GM12878 (cell line): ENCODE measurements around the gene GPALPP1. TPM values are rescaled to one million over a fixed set of nuclear protein-coding genes. Genes with fewer than 3 reads are reported as not detected.

ENCODE experiments used
- ATAC-seq: fragments of 200-7000 bp; cut with Tn5 transposase; 3 replicates; pipeline ENCODE4 v1.9.1; 2020; ENCODE audit warnings: mild to moderate bottlenecking, moderate library complexity
- BruUV-seq: library from RNA; stranded (reverse); fragments of 400-500 nt; replicated peaks from 2 replicates; lab custom pipeline; 2021; lab: Mats Ljungman, UMichigan
- CTCF ChIA-PET: fragments of 300-600 bp; sonication (Branson Sonifier 250); formaldehyde crosslinking; extraction: SDS; loops from one replicate; lab custom pipeline; 2021; ENCODE audit warnings: inconsistent platforms; lab: Yijun Ruan, JAX
- POLR2A ChIA-PET: fragments of 350-600 bp; formaldehyde crosslinking; extraction: SDS; loops from one replicate; lab custom pipeline; 2021; ENCODE audit warnings: inconsistent platforms; lab: Charles Lee
- RAD21 ChIA-PET: fragments of 300-600 bp; sonication (Branson Sonifier 250); formaldehyde crosslinking; loops from one replicate; lab custom pipeline; 2023; ENCODE audit warnings: antibody characterized with exemption; ENCODE audit not compliant: unreplicated experiment; lab: Charles Lee
- SMC1A ChIA-PET: fragments of 300-600 bp; sonication (Branson Sonifier 250); formaldehyde crosslinking; loops from one replicate; lab custom pipeline; 2023; ENCODE audit not compliant: unreplicated experiment, uncharacterized antibody; lab: Charles Lee
- DNase-seq: peaks from one replicate; pipeline ENCODE4 v3.0.0-alpha.2; 2011; ENCODE audit warnings: low read depth, low spot score
- FAIRE-seq: peaks from 3 replicates; lab custom pipeline; 2011; peaks lifted over from hg19 to GRCh38; lab: Jason Lieb, UNC
- H2AFZ ChIP-seq: 2 replicates; pipeline ENCODE4 v1.6.0; 2011; ENCODE audit warnings: low read depth, low read length, control low read depth; ENCODE audit not compliant: control insufficient read depth
- H3K27ac ChIP-seq: 2 replicates; pipeline ENCODE4 v1.5.1; 2011; ENCODE audit warnings: control low read depth; ENCODE audit not compliant: control insufficient read depth, insufficient read depth
- H3K27me3 ChIP-seq, 2 experiments: replicated peaks in 1 of 2; 2 replicates each; pipeline versions ENCODE4 v1.6.0 to v1.6.1; 2011; ENCODE audit warnings: low read length in 1 of 2; ENCODE audit not compliant: control insufficient read depth in 2 of 2, insufficient read depth in 2 of 2
- H3K36me3 ChIP-seq, 2 experiments: 2 replicates each; pipeline ENCODE4 v1.5.1; 2011; ENCODE audit warnings: low read length in 1 of 2; ENCODE audit not compliant: control insufficient read depth in 2 of 2, insufficient read depth in 2 of 2
- H3K4me1 ChIP-seq: 2 replicates; pipeline ENCODE4 v1.6.1; 2011; ENCODE audit warnings: mild to moderate bottlenecking, low read length, moderate library complexity, mixed read lengths; ENCODE audit not compliant: control insufficient read depth, insufficient read depth
- H3K4me2 ChIP-seq: 2 replicates; pipeline ENCODE4 v1.6.0; 2011; ENCODE audit warnings: control low read depth; ENCODE audit not compliant: control insufficient read depth, insufficient read depth
- H3K4me3 ChIP-seq: fragments of 200-600 bp; sonication (generic); 2 replicates; pipeline ENCODE4 v1.5.1; 2016
- H3K79me2 ChIP-seq: 2 replicates; pipeline ENCODE4 v1.6.0; 2011; ENCODE audit warnings: low read length; ENCODE audit not compliant: control insufficient read depth, insufficient read depth
- H3K9ac ChIP-seq: 2 replicates; pipeline ENCODE4 v1.8.0; 2011; ENCODE audit warnings: low read length, control low read depth, mixed read lengths; ENCODE audit not compliant: control insufficient read depth, insufficient read depth
- H3K9me3 ChIP-seq: replicated peaks from 3 replicates; pipeline ENCODE4 v1.5.1; 2011; ENCODE audit warnings: mild to moderate bottlenecking, low read length; ENCODE audit not compliant: control insufficient read depth, insufficient read depth
- H4K20me1 ChIP-seq: 2 replicates; pipeline ENCODE4 v1.6.0; 2011; ENCODE audit not compliant: control insufficient read depth, insufficient read depth
- BRCA1 ChIP-seq: IDR thresholded peaks from 2 replicates; pipeline ENCODE4 v1.6.1; 2011; ENCODE audit warnings: low read depth, low read length, improper control_type of control experiment
- CBFB ChIP-seq: IDR thresholded peaks from 2 replicates; pipeline ENCODE4 v1.6.1; 2016; ENCODE audit warnings: antibody characterized with exemption, low read depth
- GABPA ChIP-seq: IDR thresholded peaks from 2 replicates; pipeline ENCODE4 v1.6.1; 2014; ENCODE audit warnings: antibody characterized with exemption, low read depth, mild to moderate bottlenecking, inconsistent platforms
- HDAC2 ChIP-seq: fragments of 200-600 bp; sonication (generic); IDR thresholded peaks from 2 replicates; pipeline ENCODE4 v1.6.1; 2017
- IKZF2 ChIP-seq, 2 experiments: fragments of 450-650 bp; IDR thresholded peaks; 2 replicates each; pipeline ENCODE4 v1.6.1; 2017; ENCODE audit warnings: mild to moderate bottlenecking in 2 of 2, moderate library complexity in 2 of 2
- IRF4 ChIP-seq: IDR thresholded peaks from 2 replicates; pipeline ENCODE4 v1.6.1; 2011; ENCODE audit warnings: low read depth, low read length
- KAT2A ChIP-seq: conservative IDR thresholded peaks from 2 replicates; pipeline ENCODE4 v1.6.1; 2011; ENCODE audit warnings: low read depth, low read length; ENCODE audit not compliant: control insufficient read depth
- LARP7 ChIP-seq: fragments of 450-650 bp; IDR thresholded peaks from 2 replicates; pipeline ENCODE4 v1.6.1; 2017; ENCODE audit warnings: mild to moderate bottlenecking
- NFXL1 ChIP-seq: fragments of 450-650 bp; IDR thresholded peaks from 2 replicates; pipeline ENCODE4 v1.6.1; 2017; ENCODE audit warnings: antibody characterized with exemption, mild to moderate bottlenecking, borderline replicate concordance
- NR2F1 ChIP-seq: fragments of 450-650 bp; conservative IDR thresholded peaks from 2 replicates; pipeline ENCODE4 v1.6.1; 2017; ENCODE audit warnings: mild to moderate bottlenecking
- PKNOX1 ChIP-seq: fragments of 450-650 bp; IDR thresholded peaks from 2 replicates; pipeline ENCODE4 v1.6.1; 2016; ENCODE audit warnings: mild to moderate bottlenecking
- POU2F2 ChIP-seq: IDR thresholded peaks from 3 replicates; pipeline ENCODE4 v1.6.1; 2011; ENCODE audit warnings: low read depth, mild to moderate bottlenecking, low read length, borderline replicate concordance
- RAD51 ChIP-seq: fragments of 450-650 bp; IDR thresholded peaks from 2 replicates; pipeline ENCODE4 v1.6.1; 2016; ENCODE audit warnings: moderate library complexity, mild to moderate bottlenecking, inconsistent platforms
- RB1 ChIP-seq: fragments of 450-650 bp; formaldehyde crosslinking; IDR thresholded peaks from 2 replicates; pipeline ENCODE4 v1.6.1; 2017; ENCODE audit warnings: mild to moderate bottlenecking, borderline replicate concordance
- SREBF1 ChIP-seq: IDR thresholded peaks from 2 replicates; pipeline ENCODE4 v1.6.1; 2012; ENCODE audit warnings: mild to moderate bottlenecking, low read length
- TBL1XR1 ChIP-seq: IDR thresholded peaks from 2 replicates; pipeline ENCODE4 v1.6.1; 2012; ENCODE audit warnings: low read depth, low read length, improper control_type of control experiment
- USF2 ChIP-seq: IDR thresholded peaks from 2 replicates; pipeline ENCODE4 v1.6.1; 2011; ENCODE audit warnings: low read depth, low read length, improper control_type of control experiment, borderline replicate concordance
- WRNIP1 ChIP-seq: IDR thresholded peaks from 2 replicates; pipeline ENCODE4 v1.6.1; 2011; ENCODE audit warnings: low read depth, low read length, improper control_type of control experiment, borderline replicate concordance
- ZBTB33 ChIP-seq: fragments of 450-650 bp; IDR thresholded peaks from 2 replicates; pipeline ENCODE4 v1.6.1; 2017; ENCODE audit warnings: mild to moderate bottlenecking
- ZNF384 ChIP-seq: IDR thresholded peaks from 2 replicates; pipeline ENCODE4 v1.6.1; 2012; ENCODE audit warnings: low read depth, mild to moderate bottlenecking, low read length, improper control_type of control experiment, borderline replicate concordance
- WGBS: methylation state at CpG from one replicate; pipeline ENCODE4 v1.1.6; 2016; ENCODE audit warnings: low lambda C conversion rate; ENCODE audit not compliant: insufficient replicate concordance, insufficient coverage; ENCODE audit errors: missing lambda C conversion rate; 5-methylcytosine and 5-hydroxymethylcytosine counted together
- in situ Hi-C: fragments of 300-500 bp; cut with MboI; formaldehyde crosslinking; loops from 9 replicates; pipeline ENCODE4 v1.14.3; 2018; ENCODE audit warnings: mixed read lengths
- intact Hi-C: fragments of 100-400 bp; cut with micrococcal nuclease; formaldehyde crosslinking; loops from one replicate; pipeline ENCODE4 v1.14.2; 2022; ENCODE audit not compliant: unreplicated experiment
- polyA plus RNA-seq, 11 experiments: library from polyadenylated mRNA; depleted of rRNA in 4 of 11; unstranded in 6 of 11; stranded (reverse) in 5 of 11; fragments of >200 nt; fragmentation: Nextera tagmentation in 4 of 11; fragmentation: Illumina TruSeq in 1 of 11; extraction: Ambion mirVana in 4 of 11; extraction: Trizol in 1 of 11; gene quantifications; 1 replicate in 1 of 11; 2 replicates in 10 of 11; pipeline versions ENCODE4 v1.2.1 to v1.2.3, GENCODE V29; 2011 to 2016; ENCODE audit warnings: inconsistent platforms in 2 of 11, missing spikeins in 2 of 11, low read depth in 1 of 11
- total RNA-seq, 4 experiments: library from RNA; depleted of rRNA in 3 of 4; stranded (reverse); fragments of >200 nt in 3 of 4; fragmentation: Illumina TruSeq in 1 of 4; extraction: Trizol in 1 of 4; gene quantifications; 2 replicates each; pipeline versions ENCODE4 v1.2.1 to v1.2.3, GENCODE V29; 2013 to 2021

GPALPP1 gene
- total and polyA plus RNA-seq, 10 of the 15 experiments (the other 5 are each of a cell fraction or from before 2014, with no cell fraction given), result 14.2 to 32.4 (median 27.9) TPM

GRCh38 chr13:45016792-45017425 lies 27.6 kb downstream of the GPALPP1 start:
- SMC1A ChIA-PET, result interaction anchor here (1.9 kb wide), 1 partner anchor 10 kb away, joined by 5 read pairs; no protein-coding TSS in a partner anchor
- no TSS peak for BruUV-seq
- in situ Hi-C loops (no loop called here), intact Hi-C loops (no loop called here)
- DNase-seq (no peak), FAIRE-seq (no peak), ATAC-seq (no peak)
- CTCF ChIA-PET, result interaction anchor here (0.7 to 1.6 kb wide), 4 partner anchors 9 to 533 kb away, joined by 3 to 5 read pairs (median 4); no protein-coding TSS in a partner anchor
- POLR2A ChIA-PET, result interaction anchor here (0.6 kb wide), 1 partner anchor 507 kb away, joined by 7 read pairs; no protein-coding TSS in a partner anchor
- H3K79me2 ChIP-seq, result no peaks in the 10 kb centered on the region
- whole genome bisulfite sequencing, result 88% methylated on average over 3 of the region's 3 CpGs
- H4K20me1 ChIP-seq, result no peaks in the 10 kb centered on the region
- H3K36me3 ChIP-seq, result peaks cover 0 to 6% of the 10 kb centered on the region in 2 experiments; a peak in 2 of 4 replicates
- H2AFZ ChIP-seq, result no peak overlapping the region
- H3K9ac ChIP-seq, result no peak overlapping the region
- no peak overlapping the region for H3K4me2 ChIP-seq
- H3K9me3 ChIP-seq, result no peaks in the 10 kb centered on the region
- RAD21 ChIA-PET, result no interaction called here
- no peak overlapping the region for H3K4me3 ChIP-seq
- no peaks in the 10 kb centered on the region for H3K4me1 ChIP-seq
- no peaks in the 10 kb centered on the region for H3K27me3 ChIP-seq
- H3K27ac ChIP-seq, result no peak overlapping the region
- TF ChIP-seq NFXL1 (no peak), GABPA (no peak), IRF4 (no peak), LARP7 (no peak), PKNOX1 (no peak), SREBF1 (no peak), NR2F1 (no peak), ZNF384 (no peak), POU2F2 (no peak), ZBTB33 (no peak), HDAC2 (no peak), IKZF2 (IDR thresholded peaks at IDR 0.05) (no peak), RAD51 (no peak), CBFB (no peak), RB1 (no peak), BRCA1 (no peak), USF2 (no peak), TBL1XR1 (no peak), WRNIP1 (no peak), KAT2A (no peak)
- TF ChIP-seq, all 136 proteins: peak for 0
